H9 (cell line): Measurements from ENCODE around the gene CHRNA10. TPM values are rescaled to one million over a fixed set of nuclear protein-coding genes. Genes with fewer than 3 reads are reported as not detected.
A peak's percentile ranks its signal among the peaks of the same experiment; 100 is the strongest.

Experiments used
- DNase-seq: peaks from one replicate; pipeline ENCODE4 v3.0.0-alpha.2; 2017
- H2AFZ ChIP-seq: one replicate; pipeline ENCODE4 v1.6.1; 2013; ENCODE audit warnings: mild to moderate bottlenecking, low read length, control low read depth, moderate library complexity
- H2AK5ac ChIP-seq: 2 replicates; pipeline ENCODE4 v1.6.1; 2013; ENCODE audit warnings: low read length, control low read depth, mixed read lengths; ENCODE audit not compliant: insufficient read length
- H2BK120ac ChIP-seq: one replicate; pipeline ENCODE4 v1.6.1; 2013; ENCODE audit warnings: low read depth, mild to moderate bottlenecking, low read length, control low read depth, inconsistent platforms; ENCODE audit not compliant: poor library complexity, severe bottlenecking
- H2BK12ac ChIP-seq: 2 replicates; pipeline ENCODE4 v1.6.1; 2013; ENCODE audit warnings: low read length, control low read depth, mixed read lengths, low read depth; ENCODE audit not compliant: insufficient read length
- H2BK15ac ChIP-seq: 2 replicates; pipeline ENCODE4 v1.6.1; 2013; ENCODE audit warnings: low read depth, low read length, control low read depth
- H2BK20ac ChIP-seq: one replicate; pipeline ENCODE4 v1.6.1; 2013; ENCODE audit warnings: low read depth, mild to moderate bottlenecking, low read length, control low read depth, inconsistent platforms; ENCODE audit not compliant: poor library complexity, severe bottlenecking
- H2BK5ac ChIP-seq: 2 replicates; pipeline ENCODE4 v1.6.1; 2013; ENCODE audit warnings: low read length, control low read depth, mixed read lengths; ENCODE audit not compliant: insufficient read length
- H3K14ac ChIP-seq: 2 replicates; pipeline ENCODE4 v1.6.1; 2013; ENCODE audit warnings: low read length, control low read depth; ENCODE audit not compliant: insufficient read depth
- H3K18ac ChIP-seq: 2 replicates; pipeline ENCODE4 v1.6.1; 2013; ENCODE audit warnings: low read depth, mild to moderate bottlenecking, mixed read lengths, low read length, control low read depth; ENCODE audit not compliant: insufficient read length
- H3K23ac ChIP-seq: 2 replicates; pipeline ENCODE4 v1.6.1; 2013; ENCODE audit warnings: low read length, control low read depth, mixed read lengths, low read depth; ENCODE audit not compliant: insufficient read length
- H3K23me2 ChIP-seq: 2 replicates; pipeline ENCODE4 v1.6.1; 2013; ENCODE audit warnings: low read depth, mild to moderate bottlenecking, mixed read lengths, low read length, control low read depth; ENCODE audit not compliant: insufficient read length, poor library complexity, severe bottlenecking
- H3K27ac ChIP-seq: 2 replicates; pipeline ENCODE4 v1.5.1; 2013; ENCODE audit warnings: low read length, control low read depth, mixed read lengths, low read depth; ENCODE audit not compliant: insufficient read length
- H3K27me3 ChIP-seq: 2 replicates; pipeline ENCODE4 v1.6.1; 2013; ENCODE audit warnings: low read length, control low read depth, inconsistent platforms; ENCODE audit not compliant: insufficient read depth
- H3K4ac ChIP-seq: 2 replicates; pipeline ENCODE4 v1.6.1; 2013; ENCODE audit warnings: low read depth, mild to moderate bottlenecking, control low read depth, inconsistent platforms, low read length, moderate library complexity
- H3K4me1 ChIP-seq: 2 replicates; pipeline ENCODE4 v1.6.1; 2013; ENCODE audit warnings: low read length, control low read depth, inconsistent platforms; ENCODE audit not compliant: insufficient read depth
- H3K4me2 ChIP-seq: 2 replicates; pipeline ENCODE4 v1.6.1; 2013; ENCODE audit warnings: low read length, control low read depth, mixed read lengths; ENCODE audit not compliant: insufficient read length, insufficient read depth
- H3K56ac ChIP-seq: 2 replicates; pipeline ENCODE4 v1.6.1; 2013; ENCODE audit warnings: low read depth, mild to moderate bottlenecking, mixed read lengths, low read length, control low read depth; ENCODE audit not compliant: insufficient read length
- H3K79me1 ChIP-seq: 2 replicates; pipeline ENCODE4 v1.6.1; 2013; ENCODE audit warnings: low read depth, mild to moderate bottlenecking, moderate library complexity, low read length, control low read depth, inconsistent platforms; ENCODE audit not compliant: insufficient read depth, poor library complexity, severe bottlenecking
- H3K79me2 ChIP-seq: 2 replicates; pipeline ENCODE4 v1.6.1; 2013; ENCODE audit warnings: low read length, control low read depth, inconsistent platforms; ENCODE audit not compliant: insufficient read depth
- H3K9ac ChIP-seq: 2 replicates; pipeline ENCODE4 v1.6.1; 2013; ENCODE audit warnings: low read length, control low read depth, mixed read lengths; ENCODE audit not compliant: insufficient read length; ENCODE audit errors: extremely low read depth
- H3K9me3 ChIP-seq: one replicate; pipeline ENCODE4 v1.6.1; 2013; ENCODE audit warnings: low read depth, low read length, inconsistent platforms; ENCODE audit not compliant: control insufficient read depth
- H3T11ph ChIP-seq: one replicate; pipeline ENCODE4 v1.6.1; 2013; ENCODE audit warnings: mild to moderate bottlenecking, low read length, control low read depth, inconsistent platforms
- H4K20me1 ChIP-seq: one replicate; pipeline ENCODE4 v1.6.1; 2013; ENCODE audit not compliant: control insufficient read depth, insufficient read length, insufficient read depth
- H4K5ac ChIP-seq: 2 replicates; pipeline ENCODE4 v1.6.1; 2013; ENCODE audit warnings: low read depth, mild to moderate bottlenecking, mixed read lengths, low read length, control low read depth; ENCODE audit not compliant: insufficient read length
- H4K8ac ChIP-seq: replicated peaks from 2 replicates; pipeline ENCODE4 v1.6.1; 2013; ENCODE audit warnings: low read length, control low read depth, mixed read lengths, low read depth; ENCODE audit not compliant: insufficient read length
- H4K91ac ChIP-seq: 2 replicates; pipeline ENCODE4 v1.6.1; 2013; ENCODE audit warnings: low read depth, mild to moderate bottlenecking, moderate library complexity, mixed read lengths, low read length, control low read depth; ENCODE audit not compliant: insufficient read length
- H3K27ac Mint-ChIP-seq, 3 experiments: 2 replicates in 2 of 3; 3 replicates in 1 of 3; pipeline ENCODE4 v1.8.0; 2020 to 2021; ENCODE audit warnings: mixed read lengths in 3 of 3, mild to moderate bottlenecking in 1 of 3, moderate library complexity in 1 of 3
- H3K27me3 Mint-ChIP-seq: 2 replicates; pipeline ENCODE4 v1.8.0; 2021; ENCODE audit warnings: low read depth, mild to moderate bottlenecking, moderate library complexity, mixed read lengths
- H3K36me3 Mint-ChIP-seq, 3 experiments: 2 replicates in 2 of 3; 3 replicates in 1 of 3; pipeline ENCODE4 v1.8.0; 2020 to 2021; ENCODE audit warnings: low read depth in 3 of 3, mixed read lengths in 3 of 3; ENCODE audit not compliant: insufficient read depth in 1 of 3
- H3K4me1 Mint-ChIP-seq, 2 experiments: 2 replicates each; pipeline ENCODE4 v1.8.0; 2020; ENCODE audit warnings: mixed read lengths in 2 of 2
- H3K4me3 Mint-ChIP-seq, 2 experiments: 2 replicates in 1 of 2; 3 replicates in 1 of 2; pipeline ENCODE4 v1.8.0; 2020 to 2021; ENCODE audit warnings: mild to moderate bottlenecking in 2 of 2, mixed read lengths in 2 of 2, moderate library complexity in 1 of 2
- H3K9me3 Mint-ChIP-seq, 2 experiments: 2 replicates in 1 of 2; 3 replicates in 1 of 2; pipeline ENCODE4 v1.8.0; 2020; ENCODE audit warnings: mild to moderate bottlenecking in 2 of 2, mixed read lengths in 2 of 2, moderate library complexity in 1 of 2
- WGBS: extraction: QIAGEN DNeasy Blood & Tissue Kit; methylation state at CpG from one replicate; pipeline ENCODE4 v1.1.7; 2013; ENCODE audit warnings: missing lambda C conversion rate, low lambda C conversion rate, mixed read lengths; ENCODE audit not compliant: insufficient read length; ENCODE audit errors: extremely low coverage; 5-methylcytosine and 5-hydroxymethylcytosine counted together
- total RNA-seq: library from RNA; stranded (reverse); gene quantifications from 2 replicates; pipeline ENCODE4 v1.2.1, GENCODE V29; 2021
- TF ChIP-seq, protein P1 (sequence below): fragments of 200-600 bp; sonication (generic); conservative IDR thresholded peaks from 3 replicates; pipeline ENCODE4 v1.8.0; 2021; ENCODE audit warnings: antibody characterized with exemption, mild to moderate bottlenecking

The CHRNA10 gene
- total RNA-seq, 1 experiment from 2014 or later: 2.4 TPM

DNA sequence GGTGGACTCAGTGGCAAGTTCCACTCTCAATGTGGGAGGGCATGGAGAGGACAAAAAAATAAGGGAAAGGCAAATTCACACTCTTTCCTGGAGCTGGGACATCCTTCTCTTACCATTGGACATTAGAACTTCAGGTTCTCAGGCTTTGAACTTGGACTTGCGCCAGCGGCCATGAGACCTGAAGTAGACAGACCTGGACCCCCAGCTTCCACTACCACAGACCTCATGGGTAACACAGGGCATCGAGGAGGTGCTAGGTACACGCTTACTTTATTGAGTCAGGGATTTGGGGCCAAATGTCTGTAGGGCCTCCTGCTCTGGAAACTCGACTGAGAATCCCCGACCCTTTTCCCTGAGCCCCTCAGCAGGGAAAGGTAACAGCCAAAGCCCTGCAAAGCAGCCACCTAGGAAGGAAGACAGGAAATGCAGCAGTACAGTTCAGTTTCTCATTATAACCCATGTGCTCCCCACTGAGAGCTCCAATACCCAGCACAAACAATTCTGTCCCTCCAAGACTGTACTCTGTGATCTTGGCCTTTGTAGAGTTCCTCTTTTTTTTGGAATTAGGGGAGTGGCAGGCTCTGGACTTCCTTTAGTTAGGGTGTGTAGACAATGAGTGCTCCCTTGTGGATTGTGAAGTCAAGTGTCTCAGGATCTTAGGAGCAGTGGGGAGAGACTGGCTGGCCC is 5.7 kb downstream of the CHRNA10 start:
- no CpG with 5 or more reads among the region's 6 CpGs for whole genome bisulfite sequencing
- Histone ChIP-seq H4K20me1 (no peaks in the 10 kb centered on the region), H4K5ac (no peak overlapping the region), H3K18ac (no peak overlapping the region), H3K4me2 (no peak overlapping the region), H2BK15ac (no peak overlapping the region), H2AK5ac (no peak overlapping the region), H3K27me3 (no peaks in the 10 kb centered on the region), H3K79me2 (no peaks in the 10 kb centered on the region), H3K14ac (no peak overlapping the region), H3K4me1 (no peaks in the 10 kb centered on the region), H3K4ac (no peak overlapping the region), H3K56ac (no peak overlapping the region), H3K23ac (no peak overlapping the region), H3K9me3 (no peaks in the 10 kb centered on the region), H3K79me1 (no peaks in the 10 kb centered on the region), H2BK120ac (no peak overlapping the region), H3T11ph (no peak overlapping the region), H3K23me2 (no peaks in the 10 kb centered on the region), H3K27ac (no peak overlapping the region), H4K91ac (no peak overlapping the region), H2BK20ac (no peak overlapping the region), H2AFZ (no peak overlapping the region), H2BK5ac (no peak overlapping the region), H2BK12ac (no peak overlapping the region), H3K9ac (no peak overlapping the region), H4K8ac (no peak overlapping the region)
- no peaks in the 10 kb centered on the region for H3K4me1 Mint-ChIP-seq
- no peaks in the 10 kb centered on the region; the same call in 1 of the 2 replicates for H3K27me3 Mint-ChIP-seq
- H3K4me3 Mint-ChIP-seq: no peak overlapping the region
- H3K27ac Mint-ChIP-seq: peak overlapping the region in 1 of 3 experiments; percentile 18; a peak in 1 of 7 replicates
- TF ChIP-seq, protein P1, sequence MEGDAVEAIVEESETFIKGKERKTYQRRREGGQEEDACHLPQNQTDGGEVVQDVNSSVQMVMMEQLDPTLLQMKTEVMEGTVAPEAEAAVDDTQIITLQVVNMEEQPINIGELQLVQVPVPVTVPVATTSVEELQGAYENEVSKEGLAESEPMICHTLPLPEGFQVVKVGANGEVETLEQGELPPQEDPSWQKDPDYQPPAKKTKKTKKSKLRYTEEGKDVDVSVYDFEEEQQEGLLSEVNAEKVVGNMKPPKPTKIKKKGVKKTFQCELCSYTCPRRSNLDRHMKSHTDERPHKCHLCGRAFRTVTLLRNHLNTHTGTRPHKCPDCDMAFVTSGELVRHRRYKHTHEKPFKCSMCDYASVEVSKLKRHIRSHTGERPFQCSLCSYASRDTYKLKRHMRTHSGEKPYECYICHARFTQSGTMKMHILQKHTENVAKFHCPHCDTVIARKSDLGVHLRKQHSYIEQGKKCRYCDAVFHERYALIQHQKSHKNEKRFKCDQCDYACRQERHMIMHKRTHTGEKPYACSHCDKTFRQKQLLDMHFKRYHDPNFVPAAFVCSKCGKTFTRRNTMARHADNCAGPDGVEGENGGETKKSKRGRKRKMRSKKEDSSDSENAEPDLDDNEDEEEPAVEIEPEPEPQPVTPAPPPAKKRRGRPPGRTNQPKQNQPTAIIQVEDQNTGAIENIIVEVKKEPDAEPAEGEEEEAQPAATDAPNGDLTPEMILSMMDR: no peak
- H3K9me3 Mint-ChIP-seq: no peaks in the 10 kb centered on the region
- DNase-seq: no peak
- H3K36me3 Mint-ChIP-seq: peaks cover 0 to 42% (median 4%) of the 10 kb centered on the region in 3 experiments; a peak in 4 of 7 replicates
